Parathyroid adenoma (tissue), 2 donors: ENCODE measurements around the gene CFI.

Experiments
- H2AFZ ChIP-seq: fragments of 300-600 bp; sonication (generic); one replicate; pipeline ENCODE4 v1.7.0; 2017; ENCODE audit warnings: antibody characterized with exemption, mild to moderate bottlenecking
- H3K27ac ChIP-seq: fragments of 300-600 bp; sonication (generic); one replicate; pipeline ENCODE4 v1.7.0; 2017
- H3K27me3 ChIP-seq: fragments of 300-600 bp; sonication (generic); one replicate; pipeline ENCODE4 v1.7.0; 2017; ENCODE audit warnings: low read length; ENCODE audit not compliant: control insufficient read depth, insufficient read depth
- H3K36me3 ChIP-seq: fragments of 300-600 bp; sonication (generic); one replicate; pipeline ENCODE4 v1.7.0; 2017; ENCODE audit warnings: low read length; ENCODE audit not compliant: control insufficient read depth, insufficient read depth
- H3K4me1 ChIP-seq: fragments of 300-600 bp; sonication (generic); one replicate; pipeline ENCODE4 v1.7.0; 2017; ENCODE audit warnings: control low read depth
- H3K4me2 ChIP-seq: fragments of 300-600 bp; sonication (generic); one replicate; pipeline ENCODE4 v1.7.0; 2017; ENCODE audit warnings: low read length
- H3K4me3 ChIP-seq: fragments of 300-600 bp; sonication (generic); one replicate; pipeline ENCODE4 v1.7.0; 2017; ENCODE audit warnings: low read depth, low read length
- H3K79me2 ChIP-seq: fragments of 300-600 bp; sonication (generic); one replicate; pipeline ENCODE4 v1.7.0; 2017; ENCODE audit warnings: control low read depth
- H3K9ac ChIP-seq: fragments of 300-600 bp; sonication (generic); one replicate; pipeline ENCODE4 v1.7.0; 2017; ENCODE audit warnings: mild to moderate bottlenecking
- H3K9me3 ChIP-seq: fragments of 300-600 bp; sonication (generic); one replicate; pipeline ENCODE4 v1.7.0; 2017; ENCODE audit warnings: low read length; ENCODE audit not compliant: control insufficient read depth
- TF ChIP-seq, protein P1 (sequence below): fragments of 300-600 bp; sonication (generic); IDR thresholded peaks from one replicate; pipeline ENCODE4 v1.7.0; 2017; ENCODE audit warnings: antibody characterized with exemption, mild to moderate bottlenecking
- donor health status: primary hyperparathyroidism.

Gene CFI

GRCh38 chr4:109713500-109713899 lies 88.3 kb downstream of the CFI start:
- Histone ChIP-seq H3K4me3 (no peak overlapping the region), H3K79me2 (no peaks in the 10 kb centered on the region), H3K27ac (no peak overlapping the region), H2AFZ (no peak overlapping the region), H3K9me3 (no peaks in the 10 kb centered on the region), H3K9ac (no peak overlapping the region), H3K27me3 (no peaks in the 10 kb centered on the region), H3K4me1 (no peaks in the 10 kb centered on the region), H3K36me3 (no peaks in the 10 kb centered on the region), H3K4me2 (no peak overlapping the region)
- TF ChIP-seq, protein P1, sequence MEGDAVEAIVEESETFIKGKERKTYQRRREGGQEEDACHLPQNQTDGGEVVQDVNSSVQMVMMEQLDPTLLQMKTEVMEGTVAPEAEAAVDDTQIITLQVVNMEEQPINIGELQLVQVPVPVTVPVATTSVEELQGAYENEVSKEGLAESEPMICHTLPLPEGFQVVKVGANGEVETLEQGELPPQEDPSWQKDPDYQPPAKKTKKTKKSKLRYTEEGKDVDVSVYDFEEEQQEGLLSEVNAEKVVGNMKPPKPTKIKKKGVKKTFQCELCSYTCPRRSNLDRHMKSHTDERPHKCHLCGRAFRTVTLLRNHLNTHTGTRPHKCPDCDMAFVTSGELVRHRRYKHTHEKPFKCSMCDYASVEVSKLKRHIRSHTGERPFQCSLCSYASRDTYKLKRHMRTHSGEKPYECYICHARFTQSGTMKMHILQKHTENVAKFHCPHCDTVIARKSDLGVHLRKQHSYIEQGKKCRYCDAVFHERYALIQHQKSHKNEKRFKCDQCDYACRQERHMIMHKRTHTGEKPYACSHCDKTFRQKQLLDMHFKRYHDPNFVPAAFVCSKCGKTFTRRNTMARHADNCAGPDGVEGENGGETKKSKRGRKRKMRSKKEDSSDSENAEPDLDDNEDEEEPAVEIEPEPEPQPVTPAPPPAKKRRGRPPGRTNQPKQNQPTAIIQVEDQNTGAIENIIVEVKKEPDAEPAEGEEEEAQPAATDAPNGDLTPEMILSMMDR: no peak

DNA sequence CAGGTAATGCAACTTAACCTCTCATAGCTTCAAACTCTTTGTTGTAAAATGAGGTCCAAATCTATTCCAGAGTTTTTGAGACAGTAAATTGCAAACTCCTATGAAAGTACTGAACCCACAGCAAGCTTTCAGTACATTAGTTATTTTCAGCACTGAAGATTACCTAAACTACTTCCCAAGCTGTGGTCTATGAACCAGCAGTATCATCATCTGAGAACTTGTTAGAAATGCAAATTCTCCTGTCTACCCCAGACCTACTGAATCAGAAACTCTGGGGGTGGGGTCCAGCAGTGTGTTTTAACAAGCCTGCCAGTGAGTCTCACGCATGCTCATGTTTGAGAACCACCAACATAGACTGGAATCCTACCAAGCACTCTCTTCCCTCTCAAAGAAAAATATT lies 92.8 kb downstream of the CFI start:
- H3K79me2 ChIP-seq: no peaks in the 10 kb centered on the region

GRCh38 chr4:109708435-109708834 lies 93.4 kb downstream of the CFI start:
- no peak overlapping the region for H3K4me3 ChIP-seq
- no peaks in the 10 kb centered on the region for H3K9me3 ChIP-seq
- H3K4me1 ChIP-seq: no peaks in the 10 kb centered on the region
- no peak overlapping the region for H3K9ac ChIP-seq
- no peak overlapping the region for H2AFZ ChIP-seq
- H3K4me2 ChIP-seq: no peak overlapping the region
- H3K27ac ChIP-seq: no peak overlapping the region
- no peaks in the 10 kb centered on the region for H3K36me3 ChIP-seq
- H3K79me2 ChIP-seq: no peaks in the 10 kb centered on the region
- H3K27me3 ChIP-seq: no peaks in the 10 kb centered on the region
- TF ChIP-seq, protein P1: no peak

More for the DNA sequence above, 92.8 kb downstream of the CFI start:
- Histone ChIP-seq H2AFZ (no peak overlapping the region), H3K4me3 (no peak overlapping the region), H3K4me1 (no peaks in the 10 kb centered on the region), H3K27me3 (no peaks in the 10 kb centered on the region), H3K36me3 (no peaks in the 10 kb centered on the region), H3K9ac (no peak overlapping the region), H3K9me3 (no peaks in the 10 kb centered on the region), H3K4me2 (no peak overlapping the region), H3K27ac (no peak overlapping the region)
- TF ChIP-seq, protein P1: no peak

GRCh38 chr4:109703664-109704361 lies 98.0 kb downstream of the CFI start:
- H3K4me3 ChIP-seq: peak overlapping the region; percentile 76
- H2AFZ ChIP-seq: peak overlapping the region; percentile 91
- no peaks in the 10 kb centered on the region for H3K36me3 ChIP-seq
- peak overlapping the region; percentile 63 for H3K27ac ChIP-seq
- peak overlapping the region; percentile 86 for H3K4me2 ChIP-seq
- no peaks in the 10 kb centered on the region for H3K9me3 ChIP-seq
- no peaks in the 10 kb centered on the region for H3K79me2 ChIP-seq
- H3K4me1 ChIP-seq: peaks cover 3% of the 10 kb centered on the region
- TF ChIP-seq, protein P1: no peak
- H3K27me3 ChIP-seq: no peaks in the 10 kb centered on the region
- no peak overlapping the region for H3K9ac ChIP-seq
